Trophoblast cell (in vitro differentiated cells and primary cell): ENCODE results near the gene TSPOAP1.

Source experiments
- DNase-seq, 2 donors: peaks; one replicate each; pipeline ENCODE4 v3.0.0-alpha.2; 2016
- H2AFZ ChIP-seq: 2 replicates; pipeline ENCODE4 v1.6.1; 2013; ENCODE audit warnings: low read length, moderate library complexity, mild to moderate bottlenecking; ENCODE audit not compliant: insufficient read depth, poor library complexity
- H2AK5ac ChIP-seq: 2 replicates; pipeline ENCODE4 v1.6.1; 2013; ENCODE audit warnings: mild to moderate bottlenecking, low read length
- H2BK120ac ChIP-seq: 2 replicates; pipeline ENCODE4 v1.6.1; 2013; ENCODE audit warnings: low read length, mild to moderate bottlenecking, moderate library complexity; ENCODE audit not compliant: insufficient read depth, poor library complexity
- H2BK12ac ChIP-seq: 2 replicates; pipeline ENCODE4 v1.6.1; 2013; ENCODE audit warnings: mild to moderate bottlenecking, low read length, moderate library complexity
- H2BK5ac ChIP-seq: 2 replicates; pipeline ENCODE4 v1.6.1; 2013; ENCODE audit warnings: low read length, low read depth, moderate library complexity, mild to moderate bottlenecking; ENCODE audit not compliant: poor library complexity
- H3K14ac ChIP-seq: 2 replicates; pipeline ENCODE4 v1.6.1; 2013; ENCODE audit warnings: mild to moderate bottlenecking, low read length
- H3K18ac ChIP-seq: 2 replicates; pipeline ENCODE4 v1.6.1; 2013; ENCODE audit warnings: mild to moderate bottlenecking, low read length
- H3K23ac ChIP-seq: 2 replicates; pipeline ENCODE4 v1.6.1; 2013; ENCODE audit warnings: low read length
- H3K27ac ChIP-seq: 2 replicates; pipeline ENCODE4 v1.5.1; 2013; ENCODE audit warnings: low read depth, mild to moderate bottlenecking, inconsistent platforms, low read length, moderate library complexity
- H3K27me3 ChIP-seq: 2 replicates; pipeline ENCODE4 v1.6.1; 2013; ENCODE audit warnings: inconsistent platforms, mild to moderate bottlenecking, low read length, moderate library complexity; ENCODE audit not compliant: insufficient read depth
- H3K36me3 ChIP-seq, 2 experiments: 1 replicate in 1 of 2; 2 replicates in 1 of 2; pipeline ENCODE4 v1.6.1; 2013; ENCODE audit warnings: low read length in 2 of 2, mild to moderate bottlenecking in 2 of 2, moderate library complexity in 1 of 2; ENCODE audit not compliant: insufficient read depth in 2 of 2, control insufficient read depth in 1 of 2
- H3K4ac ChIP-seq: 2 replicates; pipeline ENCODE4 v1.6.1; 2013; ENCODE audit warnings: low read depth, mild to moderate bottlenecking, low read length, moderate library complexity
- H3K4me1 ChIP-seq, 2 experiments: 1 replicate in 1 of 2; 2 replicates in 1 of 2; pipeline ENCODE4 v1.6.1; 2013; ENCODE audit warnings: low read length in 2 of 2, mild to moderate bottlenecking in 2 of 2, moderate library complexity in 1 of 2; ENCODE audit not compliant: insufficient read depth in 2 of 2, control insufficient read depth in 1 of 2
- H3K4me2 ChIP-seq: 2 replicates; pipeline ENCODE4 v1.6.1; 2013; ENCODE audit warnings: inconsistent platforms, mild to moderate bottlenecking, low read length, moderate library complexity
- H3K4me3 ChIP-seq: 2 replicates; pipeline ENCODE4 v1.5.1; 2013; ENCODE audit warnings: mild to moderate bottlenecking, low read depth, low read length, inconsistent platforms
- H3K79me1 ChIP-seq: one replicate; pipeline ENCODE4 v1.6.1; 2013; ENCODE audit warnings: low read length
- H3K79me2 ChIP-seq: 2 replicates; pipeline ENCODE4 v1.6.1; 2013; ENCODE audit warnings: low read length, mild to moderate bottlenecking; ENCODE audit not compliant: control insufficient read depth, insufficient read depth, poor library complexity
- H3K9ac ChIP-seq: 2 replicates; pipeline ENCODE4 v1.6.1; 2013; ENCODE audit warnings: mild to moderate bottlenecking, low read length
- H3K9me3 ChIP-seq: 2 replicates; pipeline ENCODE4 v1.6.1; 2013; ENCODE audit warnings: low read depth, mild to moderate bottlenecking, control low read depth, inconsistent platforms, low read length; ENCODE audit not compliant: insufficient read depth
- H4K12ac ChIP-seq: 2 replicates; pipeline ENCODE4 v1.6.1; 2013; ENCODE audit warnings: low read depth, mild to moderate bottlenecking, low read length, moderate library complexity
- H4K8ac ChIP-seq: 2 replicates; pipeline ENCODE4 v1.6.1; 2013; ENCODE audit warnings: low read depth, mild to moderate bottlenecking, low read length, moderate library complexity
- H4K91ac ChIP-seq: one replicate; pipeline ENCODE4 v1.6.1; 2013; ENCODE audit warnings: low read depth, mild to moderate bottlenecking, low read length, moderate library complexity
- WGBS: extraction: QIAGEN DNeasy Blood & Tissue Kit; methylation state at CpG from one replicate; pipeline ENCODE4 v1.1.7; 2013; ENCODE audit warnings: missing lambda C conversion rate; ENCODE audit not compliant: insufficient read length, insufficient coverage; ENCODE audit errors: extremely low coverage; 5-methylcytosine and 5-hydroxymethylcytosine counted together

TSPOAP1 gene

GRCh38 chr17:58267347-58268324, 61.0 kb downstream of the TSPOAP1 start:
- no peaks in the 10 kb centered on the region for H3K79me2 ChIP-seq
- WGBS, result no CpG with 5 or more reads among the region's 22 CpGs
- H3K9ac ChIP-seq, result no peak overlapping the region
- H3K18ac ChIP-seq, result no peak overlapping the region
- no peak overlapping the region for H4K8ac ChIP-seq
- no peak overlapping the region for H3K4me3 ChIP-seq
- no peak overlapping the region for H3K4ac ChIP-seq
- no peak overlapping the region for H3K27ac ChIP-seq
- no peak overlapping the region for H3K4me2 ChIP-seq
- no peak overlapping the region for H2BK120ac ChIP-seq
- no peaks in the 10 kb centered on the region for H3K36me3 ChIP-seq
- no peak overlapping the region for H4K12ac ChIP-seq
- no peak overlapping the region for H3K14ac ChIP-seq
- no peak overlapping the region for H2AK5ac ChIP-seq
- no peaks in the 10 kb centered on the region for H3K27me3 ChIP-seq
- H4K91ac ChIP-seq, result no peak overlapping the region
- H3K79me1 ChIP-seq, result no peaks in the 10 kb centered on the region
- H2BK12ac ChIP-seq, result no peak overlapping the region
- H3K9me3 ChIP-seq, result peaks cover 4% of the 10 kb centered on the region
- DNase-seq, result no peak
- no peak overlapping the region for H2AFZ ChIP-seq
- no peaks in the 10 kb centered on the region for H3K4me1 ChIP-seq
- no peak overlapping the region for H2BK5ac ChIP-seq
- no peak overlapping the region for H3K23ac ChIP-seq

- Histone ChIP-seq H3K23ac (no peak overlapping the region), H2AK5ac (no peak overlapping the region), H3K9ac (no peak overlapping the region), H2BK120ac (no peak overlapping the region), H3K36me3 (no peaks in the 10 kb centered on the region), H3K79me2 (no peaks in the 10 kb centered on the region), H4K12ac (no peak overlapping the region), H3K18ac (no peak overlapping the region), H4K8ac (no peak overlapping the region), H2BK12ac (no peak overlapping the region), H3K4me3 (no peak overlapping the region), H3K27me3 (no peaks in the 10 kb centered on the region), H2BK5ac (no peak overlapping the region), H3K9me3 (peaks cover 4% of the 10 kb centered on the region), H2AFZ (no peak overlapping the region), H3K14ac (no peak overlapping the region), H4K91ac (no peak overlapping the region), H3K4ac (no peak overlapping the region), H3K4me2 (no peak overlapping the region), H3K27ac (no peak overlapping the region), H3K4me1 (no peaks in the 10 kb centered on the region), H3K79me1 (no peaks in the 10 kb centered on the region)
- no CpG with 5 or more reads among the region's 7 CpGs for WGBS
- no peak for DNase-seq
Observed at GRCh38 chr17:58265902-58266875, 62.4 kb downstream of the TSPOAP1 start.

GRCh38 chr17:58265271-58265670, 63.3 kb downstream of the TSPOAP1 start:
- Histone ChIP-seq H3K79me2 (no peaks in the 10 kb centered on the region), H2BK12ac (no peak overlapping the region), H4K91ac (no peak overlapping the region), H3K4me1 (no peaks in the 10 kb centered on the region), H2BK5ac (no peak overlapping the region), H3K27ac (no peak overlapping the region), H3K36me3 (no peaks in the 10 kb centered on the region), H3K4me2 (no peak overlapping the region), H3K4me3 (no peak overlapping the region), H3K4ac (no peak overlapping the region), H3K23ac (no peak overlapping the region), H4K8ac (no peak overlapping the region), H3K14ac (no peak overlapping the region), H2AK5ac (no peak overlapping the region), H3K9ac (no peak overlapping the region), H2AFZ (no peak overlapping the region), H3K79me1 (no peaks in the 10 kb centered on the region), H2BK120ac (no peak overlapping the region), H3K18ac (no peak overlapping the region), H4K12ac (no peak overlapping the region), H3K27me3 (no peaks in the 10 kb centered on the region), H3K9me3 (no peaks in the 10 kb centered on the region)
- no peak for DNase-seq
- no CpG with 5 or more reads among the region's 4 CpGs for WGBS

GRCh38 chr17:58264407-58265103, 64.0 kb downstream of the TSPOAP1 start:
- Histone ChIP-seq H3K27me3 (no peaks in the 10 kb centered on the region), H3K4me2 (no peak overlapping the region), H3K36me3 (no peaks in the 10 kb centered on the region), H2BK12ac (no peak overlapping the region), H3K9me3 (no peaks in the 10 kb centered on the region), H2BK120ac (no peak overlapping the region), H2BK5ac (no peak overlapping the region), H3K4ac (no peak overlapping the region), H3K14ac (no peak overlapping the region), H3K79me1 (no peaks in the 10 kb centered on the region), H4K91ac (no peak overlapping the region), H3K23ac (no peak overlapping the region), H3K4me3 (no peak overlapping the region), H3K9ac (no peak overlapping the region), H4K12ac (no peak overlapping the region), H3K79me2 (no peaks in the 10 kb centered on the region), H2AFZ (no peak overlapping the region), H2AK5ac (no peak overlapping the region), H3K18ac (no peak overlapping the region), H3K27ac (no peak overlapping the region), H3K4me1 (no peaks in the 10 kb centered on the region), H4K8ac (no peak overlapping the region)
- no CpG with 5 or more reads among the region's 6 CpGs for WGBS
- DNase-seq, result no peak
